ENCODE measurements around the gene BYSL.
A peak's percentile ranks its signal among the peaks of the same experiment; 100 is the strongest.

Gene BYSL

GRCh38 chr6:41920921-41921711 is at the start of gene BYSL, which contains the start of gene MED20:
BYSL (plus strand) TSS chr6:41921499; CDS start chr6:41921563, 64 bp downstream.
MED20 (minus strand) TSS chr6:41921139; CDS start chr6:41921018, 121 bp downstream.
- DNase-seq (ENCODE audit: low read depth), result peak; percentile 84

DNA sequence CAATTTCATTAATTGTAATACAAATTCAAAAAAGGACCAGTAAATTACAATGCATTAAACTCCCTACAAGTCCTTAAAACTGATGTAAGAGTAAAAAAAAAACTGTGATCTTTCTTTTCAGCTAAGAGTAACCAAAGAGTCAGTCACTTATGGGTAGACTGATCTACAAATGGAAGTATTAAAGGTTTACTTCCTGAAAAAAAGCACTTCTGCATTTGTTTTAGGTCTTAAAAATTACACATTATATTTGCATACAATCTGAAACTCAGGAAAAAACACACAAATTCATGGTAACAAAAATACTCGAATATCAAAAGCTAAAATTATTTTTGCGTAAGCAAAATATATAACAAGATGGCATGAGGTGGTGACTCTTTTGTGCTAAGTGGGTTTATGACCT is 49.6 kb upstream of the BYSL start:
- no peak for DNase-seq (ENCODE audit: low read depth)

GRCh38 chr6:41872147-41872546 is 49.2 kb upstream of the BYSL start:
- DNase-seq (ENCODE audit: low read depth), result no peak

- no peak for DNase-seq (ENCODE audit: low read depth)
Observed at GRCh38 chr6:41874741-41875140, 46.6 kb upstream of the BYSL start.

GRCh38 chr6:41877051-41877680 is 44.1 kb upstream of the BYSL start:
- DNase-seq (ENCODE audit: low read depth), result no peak

GRCh38 chr6:41878246-41878645 is 43.1 kb upstream of the BYSL start:
- DNase-seq (ENCODE audit: low read depth), result no peak

DNA sequence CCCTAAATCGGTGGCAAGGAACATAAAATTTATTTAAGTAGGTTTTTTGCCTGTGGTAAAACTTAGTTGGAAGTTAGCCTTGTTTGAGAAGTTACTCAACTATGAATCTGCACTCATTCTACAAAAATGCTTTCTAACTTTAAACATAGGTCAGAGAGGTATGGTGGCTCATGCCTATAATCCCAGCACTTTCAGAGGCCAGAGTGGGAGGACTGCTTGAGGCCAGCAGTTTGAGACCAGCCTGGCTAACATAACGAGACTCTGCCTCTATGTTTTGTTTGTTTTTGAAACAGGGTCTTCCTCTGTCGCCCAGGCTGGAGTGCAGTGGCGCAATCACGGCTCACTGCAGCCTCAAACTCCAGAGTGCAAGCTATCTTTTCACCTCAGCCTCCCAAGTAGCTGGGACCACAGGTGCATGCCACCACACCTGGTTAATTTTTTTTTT is 42.3 kb upstream of the BYSL start:
- DNase-seq (ENCODE audit: low read depth), result no peak

DNA sequence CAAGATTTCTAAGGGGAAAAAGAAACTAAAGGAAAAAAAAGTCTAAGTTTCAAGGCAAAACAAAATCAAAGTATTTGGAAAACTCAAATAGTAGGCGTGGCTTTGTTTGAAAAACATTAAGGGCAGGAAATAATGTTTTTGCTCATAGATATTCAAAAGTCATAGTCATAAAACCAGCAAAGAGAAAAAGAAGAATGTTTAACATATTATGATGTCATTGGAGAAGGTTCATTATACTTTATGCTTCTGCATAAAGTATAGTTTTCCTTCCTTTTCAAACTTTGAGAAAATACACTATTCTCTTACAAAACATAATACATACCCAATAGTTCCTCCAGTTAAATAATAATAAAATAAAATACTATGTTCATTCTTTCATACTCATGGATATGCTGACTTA is 39.8 kb upstream of the BYSL start:
- DNase-seq (ENCODE audit: low read depth), result no peak

DNA sequence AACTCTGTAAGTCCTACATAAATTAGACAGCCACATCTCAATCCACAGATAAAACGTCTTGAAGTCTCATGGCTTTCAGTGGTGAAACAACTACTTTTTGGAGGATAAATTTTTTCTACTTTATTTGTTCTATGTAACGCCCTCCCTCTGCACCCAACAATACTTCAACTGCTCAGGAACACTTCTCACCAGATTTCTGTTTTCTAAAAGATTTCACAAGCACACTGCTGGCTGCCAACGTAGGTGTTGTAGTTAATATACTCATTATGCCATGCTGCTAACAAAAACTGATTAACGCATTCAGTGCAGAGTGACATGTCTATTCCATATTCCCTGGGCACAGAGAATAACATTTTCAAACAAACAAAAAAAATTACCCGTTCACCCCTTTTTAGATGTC is 36.3 kb upstream of the BYSL start:
- DNase-seq (ENCODE audit: low read depth), result no peak

GRCh38 chr6:41885930-41886329 is 35.4 kb upstream of the BYSL start:
- DNase-seq (ENCODE audit: low read depth), result no peak

DNA sequence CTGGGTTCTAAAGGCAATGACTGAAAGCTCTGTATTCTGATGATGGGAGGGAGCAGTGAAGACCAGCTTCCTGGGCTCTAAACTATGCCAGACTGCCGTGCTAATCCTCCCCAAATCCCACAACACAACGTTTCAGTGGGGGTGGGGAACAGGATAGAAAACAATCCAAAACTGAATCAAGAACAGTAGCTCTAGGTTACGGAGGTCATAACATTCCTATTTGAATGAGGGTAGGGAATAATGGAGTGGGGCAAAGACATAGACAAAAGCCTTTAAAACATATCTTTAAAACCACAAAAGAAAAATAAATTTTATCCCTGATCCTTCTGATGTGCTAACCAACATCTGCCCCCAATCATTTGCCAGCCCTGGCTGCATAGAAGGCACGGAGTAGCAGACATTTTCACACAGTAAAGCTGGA is 34.0 kb upstream of the BYSL start:
- DNase-seq (ENCODE audit: low read depth), result no peak

- DNase-seq (ENCODE audit: low read depth), result no peak
Observed at GRCh38 chr6:41892921-41893564, 28.3 kb upstream of the BYSL start.

- no peak for DNase-seq (ENCODE audit: low read depth)
Observed at GRCh38 chr6:41894366-41895299, 26.7 kb upstream of the BYSL start.

GRCh38 chr6:41895300-41896233 is 25.7 kb upstream of the BYSL start, which contains the start of gene USP49:
USP49 (minus strand) TSS chr6:41895375; CDS start chr6:41806983, 88,392 bp downstream.
- DNase-seq (ENCODE audit: low read depth), result peak; percentile 69

DNA sequence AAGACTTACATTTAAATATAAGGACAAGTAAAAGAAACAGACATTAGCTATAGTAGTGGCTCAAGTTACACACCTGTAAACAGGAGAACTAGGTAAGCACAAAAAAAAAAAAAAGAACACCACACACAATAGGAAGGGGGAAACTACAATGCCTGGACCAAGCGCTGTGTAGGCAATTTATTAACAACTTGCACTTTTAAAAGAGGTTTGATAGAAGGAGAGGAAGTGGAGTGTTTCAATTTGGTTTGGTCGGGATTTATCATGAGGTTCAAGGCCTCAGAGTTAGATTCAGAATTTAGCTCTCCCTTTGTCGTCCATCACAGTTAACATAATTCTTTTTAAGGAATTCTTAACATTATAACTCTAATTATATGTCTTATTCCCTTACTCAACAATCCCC is 25.0 kb upstream of the BYSL start:
- no peak for DNase-seq (ENCODE audit: low read depth)

GRCh38 chr6:41900861-41901260 is 20.4 kb upstream of the BYSL start:
- DNase-seq (ENCODE audit: low read depth), result no peak

DNA sequence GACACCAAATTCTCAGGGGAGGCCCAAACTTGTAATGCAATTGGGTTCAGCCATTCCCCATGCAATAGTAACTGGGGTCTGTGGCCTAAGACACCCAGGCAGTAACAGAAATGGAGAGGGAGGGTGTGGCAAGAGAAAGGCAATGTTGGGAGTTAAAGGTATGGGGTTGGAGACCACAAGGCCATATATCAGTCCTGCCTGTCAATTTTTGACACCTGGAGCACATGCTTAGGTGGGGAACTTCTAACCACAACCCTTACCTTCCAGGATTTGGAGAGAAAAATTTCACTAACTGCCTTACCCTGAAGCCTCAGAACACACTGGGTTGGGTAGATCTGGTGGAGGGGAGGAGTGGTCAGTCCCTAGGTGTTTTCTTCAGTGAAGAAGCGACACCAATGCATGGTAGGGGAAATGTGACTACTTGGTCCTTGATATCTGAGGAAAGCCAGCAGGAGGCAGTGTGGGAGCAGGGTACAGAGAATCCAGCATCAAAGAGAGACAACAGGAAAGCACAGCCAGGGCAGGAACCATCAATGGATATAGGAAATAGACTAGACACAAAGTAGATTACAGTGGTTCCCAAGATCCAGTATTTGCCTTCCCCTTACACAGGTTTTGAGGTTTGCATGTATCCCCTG is 19.3 kb upstream of the BYSL start:
- no peak for DNase-seq (ENCODE audit: low read depth)

DNA sequence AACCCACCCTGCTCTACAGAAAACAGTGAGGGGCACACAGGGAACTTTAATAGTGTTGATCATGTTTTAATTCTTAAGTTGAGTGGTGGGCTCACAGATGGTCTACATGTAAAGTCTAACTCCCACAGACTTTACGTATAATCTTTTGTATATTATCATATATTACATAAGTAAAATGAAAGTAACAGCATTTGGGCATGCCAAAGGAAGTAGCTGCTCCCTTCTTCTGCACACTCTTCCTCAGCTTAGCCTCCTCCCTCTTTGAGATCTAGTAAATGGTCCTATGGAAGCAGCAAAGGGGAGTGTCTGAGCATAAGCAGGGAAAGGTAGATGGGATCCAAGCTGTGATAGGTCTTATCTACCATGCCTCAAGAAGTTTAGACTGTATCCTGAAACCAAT is 11.6 kb upstream of the BYSL start:
- DNase-seq (ENCODE audit: low read depth), result no peak

DNA sequence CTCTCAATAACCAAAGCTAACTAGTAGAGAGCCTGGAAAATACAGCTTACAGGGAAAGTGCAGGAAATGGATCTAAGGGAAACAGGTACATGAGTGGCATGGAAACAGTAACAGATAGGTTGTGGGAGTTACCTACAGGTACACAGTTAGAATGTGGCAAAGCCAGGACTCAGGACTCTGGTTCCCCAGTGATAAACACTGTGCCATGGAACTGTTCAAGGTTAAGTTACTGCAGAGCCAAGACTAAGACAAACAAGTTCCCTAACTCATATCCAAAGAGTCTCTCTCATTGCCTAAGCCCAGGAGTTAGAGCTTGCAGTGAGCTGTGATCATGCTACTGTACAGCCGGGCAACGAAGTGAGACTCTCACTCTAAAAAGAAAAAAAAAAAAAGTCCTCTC is 7.0 kb upstream of the BYSL start:
- DNase-seq (ENCODE audit: low read depth), result no peak

DNA sequence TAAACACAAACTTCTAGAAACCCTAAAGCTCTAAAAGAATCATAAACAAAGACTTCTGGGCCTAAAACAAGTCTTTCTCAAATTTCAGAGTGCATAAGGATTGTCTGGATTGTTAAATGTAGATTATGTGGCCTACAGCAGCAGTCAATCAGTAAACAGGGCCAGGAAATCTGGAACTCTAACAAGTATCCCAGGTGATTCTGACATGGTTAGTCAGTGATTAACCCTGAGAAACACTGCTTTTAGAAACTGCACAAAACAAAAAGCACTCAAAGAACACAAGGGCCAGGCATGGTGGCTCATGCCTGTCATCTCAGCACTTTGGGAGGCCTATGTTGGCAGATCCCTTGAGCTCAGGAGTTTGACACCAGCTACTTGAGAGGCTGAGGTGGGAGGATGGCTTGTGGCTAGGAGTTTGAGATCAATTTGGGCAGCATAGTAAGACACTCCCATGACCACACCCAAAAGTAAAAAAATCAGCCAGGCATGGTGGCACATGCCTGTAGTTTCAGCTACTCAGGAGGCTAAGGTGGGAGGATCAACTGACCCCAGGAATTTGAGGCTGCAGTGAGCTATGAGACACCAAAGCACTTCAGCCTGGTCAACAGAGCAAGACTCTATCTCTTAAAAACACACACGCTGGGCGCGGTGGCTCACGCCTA is 6.3 kb upstream of the BYSL start:
- no peak for DNase-seq (ENCODE audit: low read depth)

All from fibroblast of the conjunctiva (primary cell).